ENCODE data around the gene NOX5.

Gene NOX5

GRCh38 chr15:68992696-68993095 is 21.8 kb upstream of the NOX5 start:
- DNase-seq: no peak

- no peak for DNase-seq
Measured at GRCh38 chr15:68993276-68993675, 21.2 kb upstream of the NOX5 start.

GRCh38 chr15:68994149-68994548 is 20.3 kb upstream of the NOX5 start:
- no peak for DNase-seq

- no peak for DNase-seq
Measured at GRCh38 chr15:68994981-68995761, 19.3 kb upstream of the NOX5 start.

GRCh38 chr15:68997050-68997449 is 17.4 kb upstream of the NOX5 start:
- DNase-seq: no peak

DNA sequence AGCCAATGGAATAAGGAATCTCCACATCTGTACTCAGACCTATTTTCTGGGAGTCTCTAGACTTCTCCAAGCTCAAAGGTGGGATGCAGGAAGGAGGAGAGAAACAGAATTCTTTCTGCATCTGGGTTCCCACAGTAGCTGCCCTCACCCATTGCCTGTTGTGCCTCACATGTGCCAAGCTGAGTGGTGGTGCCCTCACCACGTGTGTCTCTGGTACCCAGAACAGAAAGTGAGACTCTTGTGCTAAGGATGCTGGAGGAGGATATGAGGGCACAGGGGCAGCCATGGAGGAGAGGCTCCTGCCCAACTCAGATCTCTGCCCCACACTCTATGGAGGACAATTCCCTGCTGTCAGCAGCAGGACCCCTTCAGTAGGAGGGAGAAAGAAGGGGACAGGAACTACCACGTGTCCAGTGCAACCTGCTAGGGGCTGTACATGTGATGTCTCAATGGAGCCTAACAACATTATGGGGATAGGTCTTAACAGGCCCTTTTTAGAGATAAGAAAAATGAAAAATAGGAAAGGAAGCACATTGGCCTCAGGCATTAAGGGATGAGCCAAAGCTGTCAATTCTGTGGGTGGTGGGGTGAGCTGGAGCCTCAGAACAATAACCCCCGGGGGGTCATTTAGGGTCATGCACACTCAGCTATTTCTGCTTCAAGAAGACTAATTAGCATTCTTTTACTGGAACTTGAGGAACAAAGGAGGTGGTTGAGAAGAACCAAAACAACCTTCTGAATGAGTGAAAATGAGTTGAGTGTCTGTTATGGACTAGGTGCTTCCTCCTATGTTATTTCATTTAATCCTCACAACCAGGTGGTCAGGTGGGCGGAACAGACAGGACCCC is 16.3 kb upstream of the NOX5 start:
- DNase-seq: no peak

- DNase-seq: no peak
Measured at GRCh38 chr15:68999091-68999490, 15.4 kb upstream of the NOX5 start.

DNA sequence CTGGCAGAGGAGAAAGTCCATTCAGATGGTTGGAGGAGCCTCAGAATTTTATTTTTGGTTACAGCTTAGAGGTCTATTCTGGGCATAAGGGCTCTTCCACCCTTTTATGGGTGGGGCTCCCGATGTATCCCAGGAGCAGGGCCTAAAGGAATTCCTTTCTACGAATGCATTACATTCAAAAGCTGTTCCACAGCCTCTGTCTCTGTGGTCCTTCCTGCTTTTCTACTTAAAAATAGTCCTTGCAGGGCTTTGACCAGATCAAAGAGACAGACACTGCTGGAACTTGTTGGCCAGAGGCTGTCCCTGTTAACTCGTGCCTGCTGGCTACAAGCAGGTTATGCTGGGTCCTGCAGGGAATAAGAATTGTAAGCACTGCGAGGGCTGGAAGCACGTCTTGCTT is 14.4 kb upstream of the NOX5 start:
- DNase-seq: no peak

GRCh38 chr15:69000725-69001503 is 13.6 kb upstream of the NOX5 start:
- no peak for DNase-seq

DNA sequence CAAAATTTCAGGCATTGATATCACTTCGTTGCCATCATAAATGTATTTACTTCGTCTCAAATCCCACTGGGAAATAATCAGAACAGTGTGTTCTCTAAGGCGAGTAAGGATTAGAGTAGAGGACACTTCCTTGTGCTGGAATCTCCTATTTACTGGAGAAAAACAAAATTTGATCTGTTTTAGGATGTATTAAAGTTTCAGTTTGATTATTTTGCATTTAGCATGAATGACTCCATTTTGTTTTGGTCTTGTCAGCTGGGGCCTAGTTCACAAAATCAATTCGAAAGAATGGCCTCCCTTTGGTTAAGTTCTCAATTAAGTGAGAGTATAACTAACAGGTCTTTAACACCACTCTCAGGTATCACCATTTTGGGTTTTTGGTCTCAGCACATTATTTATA is 11.7 kb upstream of the NOX5 start:
- DNase-seq: no peak

- no peak for DNase-seq
Measured at GRCh38 chr15:69004011-69004410, 10.5 kb upstream of the NOX5 start.

DNA sequence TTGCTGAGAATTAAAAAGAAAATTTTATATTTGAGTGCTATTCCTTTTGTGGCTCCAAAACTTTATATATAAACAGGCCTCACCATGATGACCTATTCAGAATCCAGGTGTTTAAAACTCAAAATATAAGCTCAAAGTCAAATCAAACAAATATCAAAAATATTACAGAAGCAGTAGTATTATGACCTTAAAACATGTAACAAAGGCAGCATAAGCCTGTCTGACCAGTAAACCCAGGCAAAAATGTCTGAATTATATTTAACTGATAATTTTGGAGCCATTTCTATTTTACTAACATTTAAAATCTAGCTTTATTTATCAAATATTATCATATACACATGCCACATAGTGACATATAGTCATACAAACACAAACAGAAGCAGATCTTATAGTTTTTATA is 6.4 kb upstream of the NOX5 start:
- no peak for DNase-seq

DNA sequence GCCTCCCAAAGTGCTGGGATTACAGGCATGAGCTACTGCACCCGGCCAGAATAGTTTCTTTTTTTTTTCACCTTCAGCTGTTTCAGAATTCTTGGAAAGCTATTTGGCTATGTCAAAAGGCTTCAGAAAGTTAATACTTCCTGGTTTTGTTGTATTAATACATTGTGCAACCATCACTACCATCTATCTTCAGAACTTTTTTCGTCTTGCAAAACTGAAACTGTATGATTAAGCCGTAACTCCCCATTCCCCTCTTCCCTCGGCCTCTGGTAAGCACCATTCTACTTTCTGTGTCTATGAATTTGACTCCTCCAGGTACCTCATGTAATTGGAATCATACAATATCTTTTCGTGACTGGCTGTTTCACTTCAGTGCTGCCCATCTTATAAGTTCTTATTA is 5.2 kb upstream of the NOX5 start:
- no peak for DNase-seq

DNA sequence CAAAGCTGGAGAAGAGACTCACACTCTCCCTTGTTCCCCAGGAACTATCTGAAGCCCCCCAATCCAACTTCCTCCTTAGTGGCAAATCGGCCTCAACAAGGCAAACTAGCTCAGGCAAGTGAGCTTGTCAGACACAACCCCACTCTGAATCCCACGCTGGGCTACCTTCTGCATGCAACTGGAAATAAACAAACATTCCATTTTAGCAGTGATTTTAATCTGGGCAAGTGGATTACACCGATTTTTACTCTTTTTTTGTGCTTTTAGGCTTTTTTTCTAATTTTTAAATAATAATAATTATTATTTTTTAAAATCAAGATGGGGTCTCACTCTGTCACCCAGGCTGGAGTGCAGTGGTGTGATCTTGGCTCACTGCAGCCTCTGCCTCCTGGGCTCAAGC is 2.9 kb upstream of the NOX5 start:
- DNase-seq: no peak

- DNase-seq: no peak
Measured at GRCh38 chr15:69012761-69013364, 1.6 kb upstream of the NOX5 start.

- no peak for DNase-seq
Measured at GRCh38 chr15:69013726-69014406, 629 bp upstream of the NOX5 start.

- DNase-seq: no peak
Measured at GRCh38 chr15:69015591-69015990, 1.1 kb downstream of the NOX5 start.

GRCh38 chr15:69016021-69016595 is 1.6 kb downstream of the NOX5 start:
- DNase-seq: no peak

- DNase-seq: no peak
Measured at GRCh38 chr15:69017978-69018377, 3.5 kb downstream of the NOX5 start.

- no peak for DNase-seq
Measured at GRCh38 chr15:69018951-69019350, 4.5 kb downstream of the NOX5 start.

DNA sequence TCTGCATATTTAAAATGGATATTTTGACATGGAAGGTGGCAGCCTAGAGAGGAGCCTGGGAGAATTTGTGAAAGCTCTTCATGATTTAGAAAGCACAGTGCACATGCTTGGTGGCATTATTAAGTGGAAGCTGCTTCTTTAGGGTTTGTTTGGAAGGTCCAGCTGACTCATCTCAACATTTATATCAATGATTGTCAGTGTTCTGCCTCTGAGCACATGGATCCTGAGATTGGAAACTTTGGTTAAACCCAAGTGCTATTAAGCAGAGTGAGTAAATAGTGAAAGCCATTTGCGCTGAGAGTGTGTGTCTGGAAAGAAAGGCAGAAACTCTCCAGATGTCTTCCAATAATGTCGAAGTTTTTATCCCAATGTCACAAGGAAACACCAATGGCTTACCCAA is 7.4 kb downstream of the NOX5 start:
- DNase-seq: no peak

GRCh38 chr15:69025320-69025719 is 10.8 kb downstream of the NOX5 start:
- no peak for DNase-seq

Data from CD4-positive, alpha-beta T cell treated with Interleukin-4 for 4 hours (primary cell).